Measurements from ENCODE around the gene PRDM5.

The PRDM5 gene

DNA sequence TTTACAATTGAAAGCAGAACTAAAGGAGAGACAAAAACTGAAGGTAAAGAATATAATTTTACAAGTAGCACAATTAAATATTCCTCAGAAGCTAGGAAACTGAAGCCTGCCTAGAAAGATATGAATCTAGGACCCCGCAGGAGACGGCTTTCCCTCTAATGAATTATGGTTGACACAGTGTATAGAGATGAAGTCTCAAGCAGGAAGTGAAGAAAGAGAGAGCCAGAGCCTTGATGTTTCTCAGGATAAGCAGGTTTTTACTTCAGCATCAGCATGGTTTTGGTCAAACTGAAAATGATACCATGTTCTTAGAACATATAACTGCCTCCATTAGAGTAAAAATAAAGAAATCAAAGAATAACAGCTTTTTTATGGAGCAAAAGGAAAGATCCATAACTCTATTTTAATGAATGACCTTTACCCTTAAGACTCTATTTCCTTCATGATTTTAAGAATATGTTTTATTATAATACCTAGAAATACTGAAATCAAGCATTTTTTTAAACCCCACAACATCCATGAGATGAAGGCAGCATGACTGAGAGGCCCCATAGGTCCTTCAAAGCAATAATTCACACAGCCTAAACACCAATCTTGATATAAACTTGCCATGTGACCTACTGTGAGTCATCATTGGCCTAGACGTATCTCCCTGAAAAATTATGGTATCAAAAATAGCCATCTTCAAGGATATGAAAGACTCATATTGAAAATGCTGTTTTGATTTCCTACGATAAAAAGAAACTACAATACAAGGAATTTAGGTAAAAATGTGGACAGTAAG, 193.4 kb downstream of the PRDM5 start:
- TF ChIP-seq, protein P1, sequence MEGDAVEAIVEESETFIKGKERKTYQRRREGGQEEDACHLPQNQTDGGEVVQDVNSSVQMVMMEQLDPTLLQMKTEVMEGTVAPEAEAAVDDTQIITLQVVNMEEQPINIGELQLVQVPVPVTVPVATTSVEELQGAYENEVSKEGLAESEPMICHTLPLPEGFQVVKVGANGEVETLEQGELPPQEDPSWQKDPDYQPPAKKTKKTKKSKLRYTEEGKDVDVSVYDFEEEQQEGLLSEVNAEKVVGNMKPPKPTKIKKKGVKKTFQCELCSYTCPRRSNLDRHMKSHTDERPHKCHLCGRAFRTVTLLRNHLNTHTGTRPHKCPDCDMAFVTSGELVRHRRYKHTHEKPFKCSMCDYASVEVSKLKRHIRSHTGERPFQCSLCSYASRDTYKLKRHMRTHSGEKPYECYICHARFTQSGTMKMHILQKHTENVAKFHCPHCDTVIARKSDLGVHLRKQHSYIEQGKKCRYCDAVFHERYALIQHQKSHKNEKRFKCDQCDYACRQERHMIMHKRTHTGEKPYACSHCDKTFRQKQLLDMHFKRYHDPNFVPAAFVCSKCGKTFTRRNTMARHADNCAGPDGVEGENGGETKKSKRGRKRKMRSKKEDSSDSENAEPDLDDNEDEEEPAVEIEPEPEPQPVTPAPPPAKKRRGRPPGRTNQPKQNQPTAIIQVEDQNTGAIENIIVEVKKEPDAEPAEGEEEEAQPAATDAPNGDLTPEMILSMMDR (IDR thresholded peaks at IDR 0.05; ENCODE audit: low read depth, low read length), result no peak
- no peak overlapping the region for H3K4me3 ChIP-seq (ENCODE audit: low read depth, low read length)

DNA sequence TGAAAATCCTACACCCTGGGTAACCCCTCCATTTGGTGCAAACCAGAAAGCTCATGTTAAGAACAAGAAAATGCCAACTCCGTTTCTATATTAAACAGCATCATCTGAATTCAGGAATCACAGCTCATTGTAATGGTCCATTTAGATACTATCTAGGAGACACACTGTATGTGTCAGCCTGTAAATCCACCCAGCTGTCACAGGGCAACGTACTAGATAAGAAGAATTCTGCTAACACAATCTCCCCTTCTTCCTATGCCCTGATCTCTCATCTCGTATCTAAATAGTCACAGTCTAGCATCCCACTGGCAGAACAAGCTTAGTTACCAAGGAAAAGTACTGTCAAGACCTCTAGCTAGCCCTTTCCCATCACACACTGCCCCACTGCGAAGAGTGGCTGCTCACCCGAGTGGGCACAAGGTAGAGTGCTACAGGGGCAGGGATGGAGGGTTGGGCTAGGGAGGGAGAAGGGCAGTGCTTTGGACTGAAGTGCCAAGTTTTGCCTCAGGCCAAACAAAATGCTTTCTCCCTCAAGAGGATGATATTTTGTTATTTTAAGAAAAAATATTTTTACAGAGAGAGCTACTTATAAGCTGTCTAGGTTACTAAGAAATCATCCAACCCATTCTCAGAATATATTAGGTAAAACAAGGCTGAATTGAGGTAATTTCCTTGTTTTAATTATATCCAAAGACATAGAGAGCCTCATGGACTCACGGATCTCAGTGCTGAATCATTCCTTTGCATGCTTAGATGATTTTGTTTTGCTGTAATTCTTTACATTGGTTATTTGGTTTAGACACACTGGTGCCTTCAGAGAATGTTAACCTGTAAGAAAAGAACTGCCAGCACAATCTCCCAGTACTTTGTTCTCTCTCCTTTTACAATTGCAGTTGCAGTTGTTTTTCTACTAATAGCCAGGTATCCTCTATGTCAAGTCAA, 196.6 kb downstream of the PRDM5 start:
- TF ChIP-seq, protein P1 (IDR thresholded peaks at IDR 0.05; ENCODE audit: low read depth, low read length), result no peak
- no peak overlapping the region for H3K4me3 ChIP-seq (ENCODE audit: low read depth, low read length)

DNA sequence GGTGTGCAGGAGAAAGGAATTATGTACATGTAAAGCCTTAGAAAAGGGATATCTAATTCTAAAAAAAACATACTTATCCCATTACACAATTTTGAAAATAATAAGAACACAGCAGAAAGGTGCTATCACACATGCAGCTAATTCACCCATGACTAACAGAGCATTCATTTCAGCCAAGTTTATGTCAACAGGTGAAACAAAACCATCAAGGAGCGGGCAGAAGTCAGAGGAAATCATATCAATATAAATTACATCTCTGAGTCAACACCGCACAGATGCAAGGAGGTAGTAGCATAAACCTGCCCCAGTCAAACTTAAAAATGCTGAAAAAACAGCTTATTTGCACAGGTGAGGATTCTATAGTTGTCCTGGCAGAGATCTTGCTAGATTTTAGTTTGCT, 197.9 kb downstream of the PRDM5 start:
- TF ChIP-seq, protein P1 (IDR thresholded peaks at IDR 0.05; ENCODE audit: low read depth, low read length), result no peak
- H3K4me3 ChIP-seq (ENCODE audit: low read depth, low read length), result no peak overlapping the region

DNA sequence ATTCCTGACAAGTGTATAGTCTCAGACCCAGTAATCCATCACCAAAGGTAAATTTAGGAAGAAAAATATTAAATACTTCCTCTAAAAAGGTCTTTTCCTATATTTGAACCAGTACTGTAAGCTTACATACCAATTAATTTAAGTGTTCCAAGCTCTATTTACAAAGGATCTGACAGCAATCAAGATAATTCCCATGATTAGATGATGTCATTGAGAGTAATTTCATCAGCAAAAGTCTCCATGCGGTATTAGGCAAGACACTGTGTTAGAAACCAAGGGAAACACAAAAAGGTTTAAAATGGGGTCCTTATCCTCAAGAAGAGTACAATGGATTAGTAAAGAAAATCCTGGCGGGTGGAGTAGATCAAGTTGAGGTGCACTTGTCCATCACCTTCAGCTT, 198.5 kb downstream of the PRDM5 start:
- H3K4me3 ChIP-seq (ENCODE audit: low read depth, low read length), result no peak overlapping the region
- TF ChIP-seq, protein P1 (IDR thresholded peaks at IDR 0.05; ENCODE audit: low read depth, low read length), result no peak

DNA sequence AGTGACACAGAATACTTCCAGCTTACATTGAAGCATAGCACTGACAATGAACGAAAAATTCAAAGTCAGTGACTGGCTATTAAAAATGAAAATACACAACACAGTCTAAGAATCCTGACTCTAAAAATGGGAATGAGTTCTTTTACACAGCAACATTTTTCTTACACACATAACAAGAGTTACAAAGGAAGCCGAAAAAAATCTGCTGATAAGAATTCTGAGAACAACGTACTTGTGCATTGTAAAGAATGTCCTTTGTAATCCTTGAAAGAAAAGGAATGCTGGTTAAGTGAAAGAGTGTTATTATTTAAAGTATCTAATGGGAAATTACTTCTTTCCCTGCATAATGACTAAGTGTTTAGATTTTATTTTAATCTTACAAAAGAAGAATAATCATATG, 199.4 kb downstream of the PRDM5 start:
- H3K4me3 ChIP-seq (ENCODE audit: low read depth, low read length), result no peak overlapping the region
- TF ChIP-seq, protein P1 (IDR thresholded peaks at IDR 0.05; ENCODE audit: low read depth, low read length), result no peak

DNA sequence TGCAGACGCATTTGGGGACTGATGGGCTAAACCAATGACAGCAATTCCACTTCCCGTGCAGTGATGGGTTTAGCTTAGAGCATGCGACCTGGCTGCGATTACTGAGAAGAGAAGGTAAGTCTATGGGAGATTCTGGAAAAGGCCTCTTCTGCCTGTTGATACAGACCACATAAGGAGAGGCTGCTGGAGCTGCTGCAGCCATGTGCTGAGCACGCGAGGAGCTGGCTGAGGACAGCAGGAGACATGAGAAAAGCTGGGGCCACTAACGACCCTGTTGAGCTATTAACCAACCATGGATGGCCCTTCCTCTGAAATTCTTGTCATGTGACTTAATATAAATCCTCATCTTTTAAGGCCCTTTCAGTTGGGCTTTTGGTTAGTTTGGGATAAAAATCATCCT, 199.9 kb downstream of the PRDM5 start:
- H3K4me3 ChIP-seq (ENCODE audit: low read depth, low read length), result no peak overlapping the region
- TF ChIP-seq, protein P1 (IDR thresholded peaks at IDR 0.05; ENCODE audit: low read depth, low read length), result no peak
